HepG2 (cell line): ENCODE measurements around the gene TMCC1. TPM values are rescaled to one million over a fixed set of nuclear protein-coding genes. Genes with fewer than 3 reads are reported as not detected.

Experiments
- ATAC-seq: fragments of 200-7000 bp; cut with Tn5 transposase; 3 replicates; pipeline ENCODE4 v1.9.1; 2020; ENCODE audit warnings: mild to moderate bottlenecking, moderate library complexity
- BruUV-seq: library from RNA; stranded (reverse); fragments of 400-500 nt; replicated peaks from 2 replicates; lab custom pipeline; 2021; lab: Mats Ljungman, UMichigan
- CTCF ChIA-PET: fragments of 300-600 bp; formaldehyde crosslinking; extraction: SDS; loops from one replicate; lab custom pipeline; 2021; ENCODE audit warnings: low total read pairs, inconsistent platforms, low intra/inter-chr PET ratio; lab: Yijun Ruan, JAX
- POLR2A ChIA-PET: fragments of 350-600 bp; sonication (Branson Sonifier 250); formaldehyde crosslinking; loops from one replicate; lab custom pipeline; 2020; ENCODE audit warnings: antibody characterized with exemption, inconsistent platforms; lab: Yijun Ruan, JAX
- DNase-seq: peaks from one replicate; pipeline ENCODE4 v3.0.0-alpha.2; 2015; ENCODE audit warnings: low spot score
- FAIRE-seq: peaks from 3 replicates; lab custom pipeline; 2011; peaks lifted over from hg19 to GRCh38; lab: Jason Lieb, UNC
- H2AFZ ChIP-seq: one replicate; pipeline ENCODE4 v1.6.1; 2011; ENCODE audit warnings: low read length, inconsistent platforms
- H3K27ac ChIP-seq: fragments of 300-600 bp; 3 replicates; pipeline ENCODE4 v1.8.0; 2011; ENCODE audit warnings: mixed run types, mild to moderate bottlenecking, mixed read lengths, low read length, inconsistent platforms; ENCODE audit not compliant: insufficient read depth; ENCODE audit errors: extremely low read length
- H3K27me3 ChIP-seq, 2 experiments: fragments of 200-600 bp in 1 of 2; 2 replicates in 1 of 2; 3 replicates in 1 of 2; pipeline versions ENCODE4 v1.6.0 to v1.8.0; 2011; ENCODE audit warnings: low read length in 2 of 2, mild to moderate bottlenecking in 2 of 2, moderate library complexity in 2 of 2, inconsistent platforms in 1 of 2; ENCODE audit not compliant: insufficient read depth in 2 of 2, control insufficient read depth in 1 of 2
- H3K36me3 ChIP-seq, 2 experiments: fragments of 200-600 bp in 1 of 2; replicated peaks in 1 of 2; 2 replicates in 1 of 2; 3 replicates in 1 of 2; pipeline versions ENCODE4 v1.5.1 to v1.8.0; 2011; ENCODE audit warnings: low read length in 2 of 2, inconsistent platforms in 1 of 2; ENCODE audit not compliant: insufficient read depth in 2 of 2, control insufficient read depth in 1 of 2
- H3K4me1 ChIP-seq: 2 replicates; pipeline ENCODE4 v1.5.1; 2012; ENCODE audit warnings: low read length, inconsistent platforms; ENCODE audit not compliant: insufficient read depth
- H3K4me2 ChIP-seq: 2 replicates; pipeline ENCODE4 v1.6.0; 2011; ENCODE audit warnings: low read depth, low read length, inconsistent platforms
- H3K4me3 ChIP-seq, 3 experiments: fragments of 200-600 bp in 1 of 3; sonication (generic), shearing (Covaris generic) in 1 of 3; replicated peaks in 1 of 3; 2 replicates each; pipeline ENCODE4 v1.5.1; 2011 to 2016; ENCODE audit warnings: low read length in 3 of 3, inconsistent platforms in 2 of 3, low read depth in 2 of 3, mild to moderate bottlenecking in 2 of 3, control low read depth in 1 of 3, mixed read lengths in 1 of 3; ENCODE audit not compliant: insufficient read depth in 1 of 3
- H3K79me2 ChIP-seq: one replicate; pipeline ENCODE4 v1.6.1; 2011; ENCODE audit warnings: low read length, inconsistent platforms; ENCODE audit not compliant: insufficient read depth
- H3K9ac ChIP-seq: 2 replicates; pipeline ENCODE4 v1.6.0; 2011; ENCODE audit warnings: mild to moderate bottlenecking, low read depth, low read length, inconsistent platforms; ENCODE audit not compliant: insufficient read depth
- H3K9me3 ChIP-seq: 2 replicates; pipeline ENCODE4 v1.5.1; 2012; ENCODE audit warnings: mild to moderate bottlenecking, low read length
- H4K20me1 ChIP-seq: 2 replicates; pipeline ENCODE4 v1.6.0; 2011; ENCODE audit warnings: inconsistent platforms, mild to moderate bottlenecking, low read length, moderate library complexity; ENCODE audit not compliant: insufficient read depth
- GRHL1 ChIP-seq: sonication (generic); formaldehyde crosslinking; conservative IDR thresholded peaks from 2 replicates; pipeline ENCODE4 v1.8.0; 2022; ENCODE audit warnings: missing genetic modification reagents
- HHEX ChIP-seq: IDR thresholded peaks from 2 replicates; pipeline ENCODE4 v1.6.1; 2016; ENCODE audit warnings: control low read depth
- SRSF4 ChIP-seq: fragments of 200-400 bp; formaldehyde crosslinking; IDR thresholded peaks from one replicate; pipeline ENCODE4 v1.6.1; 2018; ENCODE audit warnings: mild to moderate bottlenecking, low read depth, low read length, moderate library complexity; ENCODE audit not compliant: poor library complexity, severe bottlenecking
- ZC3H13 ChIP-seq: sonication (generic); formaldehyde crosslinking; IDR thresholded peaks from 2 replicates; pipeline ENCODE4 v1.8.1; 2023; ENCODE audit warnings: mild to moderate bottlenecking, missing genetic modification reagents, moderate library complexity
- ZFP41 ChIP-seq: sonication (generic); formaldehyde crosslinking; IDR thresholded peaks from 2 replicates; pipeline ENCODE4 v1.4.0; 2020; ENCODE audit warnings: mild to moderate bottlenecking, missing genetic modification reagents, borderline replicate concordance
- ZNF546 ChIP-seq: sonication (generic); formaldehyde crosslinking; conservative IDR thresholded peaks from 2 replicates; pipeline ENCODE4 v1.8.1; 2023; ENCODE audit warnings: mild to moderate bottlenecking, missing genetic modification reagents
- ZNF616 ChIP-seq: sonication (generic); formaldehyde crosslinking; IDR thresholded peaks from 2 replicates; pipeline ENCODE4 v1.5.0; 2020; ENCODE audit warnings: low read depth, mild to moderate bottlenecking, missing genetic modification reagents
- ZNF672 ChIP-seq: sonication (generic); formaldehyde crosslinking; IDR thresholded peaks from 2 replicates; pipeline ENCODE4 v1.8.1; 2022; ENCODE audit warnings: missing genetic modification reagents
- ZNF687 ChIP-seq: sonication (generic); formaldehyde crosslinking; IDR thresholded peaks from 2 replicates; pipeline ENCODE4 v1.5.1; 2020; ENCODE audit warnings: mild to moderate bottlenecking, missing genetic modification reagents, moderate library complexity
- ZNF841 ChIP-seq: sonication (generic); formaldehyde crosslinking; IDR thresholded peaks from 2 replicates; pipeline ENCODE4 v1.8.1; 2023; ENCODE audit warnings: missing genetic modification reagents, borderline replicate concordance
- WGBS: methylation state at CpG from one replicate; pipeline ENCODE4 v1.1.6; 2017; ENCODE audit warnings: low lambda C conversion rate; 5-methylcytosine and 5-hydroxymethylcytosine counted together
- in situ Hi-C: cut with HindIII; loops from 2 replicates; pipeline ENCODE4 v1.10.0; 2017; ENCODE audit warnings: low pct_unique_long_range_greater_than_20kb; ENCODE audit not compliant: extremely low pct_ligation_motif_present
- intact Hi-C: fragments of 100-400 bp; cut with micrococcal nuclease; formaldehyde crosslinking; loops from one replicate; pipeline ENCODE4 v1.10.0; 2022; ENCODE audit not compliant: unreplicated experiment
- polyA plus RNA-seq, 8 experiments: library from polyadenylated mRNA; depleted of rRNA in 3 of 8; stranded (reverse) in 7 of 8; unstranded in 1 of 8; fragments of >200 nt; fragmentation: Illumina TruSeq in 4 of 8; extraction: Trizol in 4 of 8; gene quantifications; 2 replicates each; pipeline versions ENCODE4 v1.2.1 to v1.2.3, GENCODE V29; 2011 to 2016; ENCODE audit warnings: low read depth in 4 of 8, missing spikeins in 1 of 8, mixed read lengths in 1 of 8; ENCODE audit not compliant: insufficient read depth in 1 of 8
- total RNA-seq, 5 experiments: library from RNA; depleted of rRNA; stranded (reverse); fragments of >200 nt; fragmentation: Illumina TruSeq; extraction: Trizol; gene quantifications; 2 replicates each; pipeline ENCODE4 v1.2.3, GENCODE V29; 2016; ENCODE audit warnings: low read depth in 1 of 5
- TF ChIP-seq, protein P1 (sequence below): IDR thresholded peaks from 2 replicates; pipeline ENCODE4 v1.6.1; 2016; ENCODE audit warnings: low read depth, control low read depth

TMCC1 gene
- total and polyA plus RNA-seq, 2 of the 13 experiments (the other 11 are each of a cell fraction or from before 2014, with no cell fraction given) = 12.1 to 264 TPM

GRCh38 chr3:129929383-129929782, 35.9 kb upstream of the TMCC1 start:
- in situ Hi-C loops (no loop called here), intact Hi-C loops (no loop called here)
- Histone ChIP-seq H3K4me1 (peaks cover 29% of the 10 kb centered on the region), H3K4me3 (no peak overlapping the region), H4K20me1 (no peaks in the 10 kb centered on the region), H2AFZ (no peak overlapping the region), H3K27me3 (0 out of 5 replicates have a peak, but pooled peaks cover 0 to 9% of the 10 kb centered on the region in 2 experiments), H3K27ac (no peak overlapping the region), H3K79me2 (no peaks in the 10 kb centered on the region), H3K9ac (no peak overlapping the region), H3K36me3 (no peaks in the 10 kb centered on the region), H3K9me3 (peaks cover 19% of the 10 kb centered on the region), H3K4me2 (no peak overlapping the region)
- POLR2A ChIA-PET = no interaction called here
- ATAC-seq = no peak
- 0% methylated on average over 1 of the region's 1 CpG for WGBS
- FAIRE-seq = no peak
- DNase-seq = no peak
- no TSS peak for BruUV-seq
- CTCF ChIA-PET = no interaction called here
- TF ChIP-seq ZNF841 (CRISPR knock-in tag) (no peak), SRSF4 (no peak), ZNF616 (no peak), ZNF546 (no peak), GRHL1 (CRISPR knock-in tag) (no peak), ZC3H13 (CRISPR knock-in tag) (no peak), ZNF687 (CRISPR knock-in tag) (no peak), ZFP41 (CRISPR knock-in tag) (no peak), HHEX (CRISPR knock-in tag) (no peak), ZNF672 (CRISPR knock-in tag) (no peak)
- TF ChIP-seq, protein P1, sequence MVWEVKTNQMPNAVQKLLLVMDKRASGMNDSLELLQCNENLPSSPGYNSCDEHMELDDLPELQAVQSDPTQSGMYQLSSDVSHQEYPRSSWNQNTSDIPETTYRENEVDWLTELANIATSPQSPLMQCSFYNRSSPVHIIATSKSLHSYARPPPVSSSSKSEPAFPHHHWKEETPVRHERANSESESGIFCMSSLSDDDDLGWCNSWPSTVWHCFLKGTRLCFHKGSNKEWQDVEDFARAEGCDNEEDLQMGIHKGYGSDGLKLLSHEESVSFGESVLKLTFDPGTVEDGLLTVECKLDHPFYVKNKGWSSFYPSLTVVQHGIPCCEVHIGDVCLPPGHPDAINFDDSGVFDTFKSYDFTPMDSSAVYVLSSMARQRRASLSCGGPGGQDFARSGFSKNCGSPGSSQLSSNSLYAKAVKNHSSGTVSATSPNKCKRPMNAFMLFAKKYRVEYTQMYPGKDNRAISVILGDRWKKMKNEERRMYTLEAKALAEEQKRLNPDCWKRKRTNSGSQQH (CRISPR knock-in tag) = no peak
